CD4-positive, alpha-beta T cell treated with Interleukin-4 for 1 hour (primary cell): ENCODE measurements around the gene MAGI1.

ENCODE experiments used
- DNase-seq, 2 donors: peaks; one replicate each; pipeline ENCODE4 v3.0.0-alpha.2; 2020 to 2022

MAGI1 gene

DNA sequence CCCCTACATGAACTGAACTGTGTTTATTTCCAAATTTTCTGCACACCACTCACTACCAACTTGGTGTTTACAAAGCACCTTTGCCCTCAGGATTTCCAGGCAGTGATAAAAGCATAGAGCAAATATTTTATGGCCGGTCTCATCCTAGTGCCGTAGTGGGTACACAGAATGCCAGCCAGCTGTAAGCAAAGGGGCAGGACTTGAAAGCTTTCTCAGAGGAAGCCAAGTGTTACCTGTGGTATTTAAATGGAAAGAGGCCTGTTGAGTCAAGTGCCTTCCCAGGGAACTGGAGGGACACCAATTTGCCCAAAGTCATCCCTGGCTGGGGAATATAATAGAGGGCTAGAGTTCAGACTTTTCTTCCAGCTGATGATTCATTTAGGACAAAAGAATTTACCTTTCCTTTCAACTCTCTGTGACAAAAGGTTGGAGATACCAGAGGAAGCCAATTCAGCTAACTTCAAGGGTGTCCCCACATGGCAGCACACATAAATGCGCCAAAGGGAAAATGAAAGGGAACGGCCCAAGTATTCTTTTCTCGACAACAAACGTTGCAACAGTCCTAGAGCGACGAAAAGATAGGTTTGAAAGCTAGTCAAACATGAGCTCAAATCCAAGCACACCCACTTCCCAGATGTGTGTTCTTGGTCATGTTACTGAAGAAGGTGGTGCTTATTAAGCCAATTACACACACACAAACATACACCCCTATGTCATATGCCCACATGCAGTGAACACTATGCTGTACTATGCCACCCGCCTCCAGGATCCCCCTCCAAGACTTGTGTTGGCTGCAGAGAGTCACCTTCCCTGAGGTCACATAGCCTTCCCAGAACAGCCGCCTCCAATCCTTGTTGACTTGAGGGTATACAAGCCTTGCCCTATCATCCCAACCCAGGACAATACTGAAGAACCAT, 27.7 kb downstream of the MAGI1 start:
- no peak for DNase-seq

DNA sequence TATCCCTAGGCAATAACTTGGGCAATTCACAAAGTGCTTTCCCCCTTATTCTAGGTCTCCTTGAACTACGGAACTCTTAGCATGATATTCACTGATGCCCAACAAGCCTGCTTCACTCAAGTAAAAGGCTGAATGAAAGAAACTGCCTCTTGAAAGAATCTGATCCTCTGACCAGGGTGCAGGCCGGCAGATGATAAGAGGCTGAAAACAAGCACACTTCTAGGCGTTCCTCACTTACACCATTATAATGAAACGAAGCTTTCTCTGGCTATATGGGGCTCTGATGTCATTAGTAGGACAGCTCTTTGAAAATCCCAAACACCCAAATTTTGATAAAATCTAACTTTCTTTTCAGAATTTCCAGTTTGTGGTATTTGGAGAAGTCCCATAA, 28.4 kb downstream of the MAGI1 start:
- no peak for DNase-seq

GRCh38 chr3:66004244-66004643, 34.5 kb downstream of the MAGI1 start:
- no peak for DNase-seq

GRCh38 chr3:66001626-66002025, 37.1 kb downstream of the MAGI1 start:
- no peak for DNase-seq

GRCh38 chr3:66000506-66000905, 38.2 kb downstream of the MAGI1 start:
- DNase-seq, result no peak

GRCh38 chr3:65999606-66000005, 39.1 kb downstream of the MAGI1 start:
- DNase-seq, result no peak

DNA sequence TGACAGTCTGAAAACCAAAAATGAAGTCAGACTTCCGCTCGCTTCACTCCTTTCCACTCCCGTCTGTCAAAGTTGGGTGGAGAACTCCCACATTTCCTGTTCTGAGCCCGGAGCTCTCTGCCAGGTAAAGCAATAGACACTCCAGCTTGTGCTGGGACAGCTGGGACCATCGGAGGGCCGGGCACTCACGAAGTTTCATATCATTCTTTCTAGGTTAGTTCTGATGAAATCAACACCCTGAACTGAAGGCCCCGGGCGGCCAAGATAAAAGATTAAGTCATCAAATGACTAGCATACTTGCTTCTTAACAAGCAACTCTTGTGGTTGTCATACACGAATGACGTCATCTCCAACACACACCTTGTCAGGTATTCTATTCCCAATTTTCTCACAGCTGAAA, 42.1 kb downstream of the MAGI1 start:
- no peak for DNase-seq

DNA sequence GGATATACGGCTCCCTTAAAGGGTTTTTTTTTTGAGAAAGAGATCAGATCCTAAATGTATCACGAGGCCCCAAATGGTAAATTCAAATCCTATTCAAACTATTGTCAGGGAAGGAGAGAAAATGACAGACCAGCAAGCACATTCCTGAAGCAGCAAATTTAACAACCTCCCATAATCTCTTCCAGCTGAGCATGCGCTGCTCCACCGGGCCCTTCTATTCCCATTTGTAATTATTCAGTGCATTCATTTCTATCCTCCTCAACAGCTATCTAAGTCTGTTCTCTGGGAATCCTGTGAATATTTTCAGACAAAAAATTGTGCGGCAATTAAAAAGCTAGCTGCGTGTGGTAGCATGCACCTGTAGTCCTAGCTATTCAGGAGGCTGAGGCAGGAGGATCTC, 43.2 kb downstream of the MAGI1 start:
- no peak for DNase-seq

GRCh38 chr3:65995030-65995429, 43.7 kb downstream of the MAGI1 start:
- DNase-seq, result no peak

DNA sequence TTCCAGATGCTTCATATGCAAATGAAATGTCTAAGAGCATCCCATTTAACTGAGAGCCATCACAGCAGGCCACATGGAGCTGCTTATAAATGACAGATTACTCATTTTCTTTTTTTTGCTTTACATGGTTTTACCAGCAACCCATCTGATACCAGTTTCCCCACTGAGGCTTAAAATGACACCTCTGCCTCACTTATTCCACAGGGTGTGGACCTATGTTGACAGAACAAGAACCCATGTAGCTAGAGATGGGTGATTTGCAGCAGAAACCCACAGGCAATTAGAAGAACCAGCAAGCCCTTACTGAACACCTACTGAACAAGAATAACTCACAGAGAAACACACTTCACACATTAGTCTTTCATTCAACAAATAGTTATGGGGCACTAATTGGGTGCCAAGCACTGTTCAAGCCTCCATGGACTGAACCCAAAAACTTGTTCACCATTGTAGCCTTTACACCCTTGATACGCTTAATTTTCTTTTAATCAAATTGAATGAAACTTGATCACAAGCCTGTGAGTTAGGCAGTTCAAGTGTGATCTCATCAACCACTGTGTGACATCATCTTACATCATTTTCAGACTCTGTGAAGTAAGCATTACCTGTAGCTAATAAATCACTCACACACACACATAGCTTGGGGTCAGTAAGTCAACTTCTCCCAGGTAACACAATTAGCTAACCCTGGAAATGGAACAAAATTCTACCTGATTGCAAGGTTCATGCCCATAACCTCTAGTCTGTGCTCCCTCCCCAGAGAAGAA, 45.4 kb downstream of the MAGI1 start:
- no peak for DNase-seq

DNA sequence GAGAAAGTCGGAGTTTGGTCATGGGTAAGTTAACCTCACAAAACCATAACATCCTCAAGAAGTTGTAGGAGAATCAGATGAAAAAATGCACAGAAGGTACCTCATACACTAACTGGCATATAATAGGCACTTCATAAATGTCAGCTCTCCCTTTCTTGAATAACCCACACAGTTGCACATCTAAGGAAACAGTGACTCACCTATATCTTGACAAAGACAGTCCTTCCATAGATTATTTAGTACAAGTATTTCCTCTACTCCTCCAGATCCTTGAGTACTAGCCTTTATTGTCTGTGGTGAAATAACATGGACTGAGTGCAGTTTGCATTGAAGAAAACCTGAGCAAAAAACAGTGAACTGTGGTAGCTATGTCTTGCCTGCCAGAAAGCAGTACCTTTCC, 46.6 kb downstream of the MAGI1 start:
- no peak for DNase-seq

- no peak for DNase-seq
These were observed 50.1 kb downstream of the MAGI1 start for GRCh38 chr3:65988411-65989180.

DNA sequence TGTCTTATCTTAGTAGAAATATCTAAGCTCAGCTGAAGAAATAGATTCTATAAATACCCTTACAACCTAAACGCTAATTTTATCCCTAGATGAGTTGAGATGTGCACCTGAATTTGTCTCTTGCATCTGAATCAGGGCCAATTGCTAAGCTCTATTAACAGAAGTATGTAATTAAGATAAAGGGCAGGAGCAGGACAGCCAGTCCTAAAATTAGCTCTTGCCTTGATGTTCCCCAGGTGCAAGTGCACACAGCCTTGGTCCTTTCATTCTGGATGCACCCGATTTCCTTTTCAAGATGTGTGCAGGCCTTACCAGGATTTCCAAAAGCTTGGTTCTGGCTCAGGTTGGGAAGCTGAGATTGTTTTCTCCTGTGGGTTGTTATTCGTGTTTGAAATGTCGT, 52.4 kb downstream of the MAGI1 start:
- DNase-seq, result no peak

- DNase-seq, result no peak
These were observed 53.7 kb downstream of the MAGI1 start for GRCh38 chr3:65984975-65985374.

GRCh38 chr3:65983100-65983499, 55.6 kb downstream of the MAGI1 start:
- no peak for DNase-seq

GRCh38 chr3:65979731-65980130, 59.0 kb downstream of the MAGI1 start:
- no peak for DNase-seq

- no peak for DNase-seq
These were observed 59.6 kb downstream of the MAGI1 start for GRCh38 chr3:65979162-65979561.

GRCh38 chr3:65978116-65978515, 60.6 kb downstream of the MAGI1 start:
- no peak for DNase-seq

DNA sequence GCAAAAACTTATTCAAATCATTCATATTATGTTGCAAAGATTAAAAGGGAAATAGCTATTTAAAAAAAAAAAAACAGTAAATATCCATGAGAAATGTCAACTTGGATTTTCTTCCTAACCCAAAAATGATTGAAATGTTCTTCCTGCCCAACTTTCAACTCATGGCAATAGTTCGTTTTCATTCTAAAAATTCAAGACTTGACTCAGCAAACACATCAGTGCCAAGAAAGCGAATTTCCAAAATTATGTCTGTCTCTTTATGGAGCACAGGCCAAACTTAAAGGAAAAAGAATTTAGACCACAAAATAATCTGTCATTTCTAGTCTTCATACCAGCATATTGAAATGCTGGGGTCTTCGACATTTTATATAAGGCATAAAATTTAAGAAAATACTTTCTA, 63.7 kb downstream of the MAGI1 start:
- DNase-seq, result no peak

GRCh38 chr3:65974509-65974908, 64.2 kb downstream of the MAGI1 start:
- no peak for DNase-seq

GRCh38 chr3:65972765-65973164, 66.0 kb downstream of the MAGI1 start:
- no peak for DNase-seq

DNA sequence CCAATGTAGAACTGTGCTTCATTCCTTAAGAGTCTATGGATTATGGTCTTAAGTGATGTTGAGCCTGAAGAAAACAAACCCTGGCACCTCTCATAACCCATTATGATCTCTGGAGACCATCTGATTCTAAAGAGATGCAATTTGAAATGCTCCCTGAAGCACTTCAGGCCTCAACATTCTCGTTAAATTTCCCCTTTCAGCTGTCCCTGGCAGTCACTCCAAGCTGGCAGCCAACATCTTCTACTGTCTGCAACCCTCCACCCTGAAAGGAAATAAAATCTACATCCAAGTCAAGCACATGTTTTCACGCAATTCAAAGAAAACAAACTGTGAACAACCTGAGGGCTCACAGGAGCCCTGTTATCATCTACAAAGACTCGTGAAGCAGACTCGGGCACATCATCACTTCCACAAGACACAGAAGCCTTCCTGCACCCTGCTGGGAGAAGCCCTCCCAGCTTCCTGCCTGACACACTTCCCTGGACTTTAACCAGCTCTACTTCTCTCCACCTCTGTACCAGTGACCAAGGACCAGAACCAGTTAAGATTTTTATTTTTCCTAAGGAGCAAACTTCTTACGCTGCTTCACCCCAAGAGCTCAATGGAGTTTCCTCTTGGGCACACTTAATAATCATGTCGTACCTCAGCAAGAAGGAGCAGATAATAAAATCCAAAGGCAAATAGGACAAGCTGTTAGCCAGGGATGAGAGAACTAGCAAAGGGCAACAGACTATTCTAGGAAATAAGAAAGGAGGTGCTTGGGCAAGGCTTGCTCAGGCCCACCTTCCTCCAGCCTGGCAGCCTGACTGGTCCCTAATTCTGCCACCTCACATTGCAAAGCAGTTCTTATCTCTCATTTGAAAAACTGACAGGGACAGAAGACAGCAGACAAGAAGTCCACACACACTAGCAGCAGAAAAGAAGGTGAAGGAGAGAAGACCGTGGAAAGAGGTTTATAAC, 67.1 kb downstream of the MAGI1 start:
- no peak for DNase-seq
